Islet of Langerhans (tissue), 1 donor: ENCODE measurements around the gene FNDC11.
"Not testable (repeated sequence)": the region's sequence is repeated elsewhere in the genome, so short reads cannot be mapped to it uniquely, and the experiment has no call there.

ENCODE experiments used
- FAIRE-seq: peaks from one replicate; lab custom pipeline; 2011; peaks lifted over from hg19 to GRCh38; lab: Jason Lieb, UNC

The FNDC11 gene

GRCh38 chr20:63599396-63600050 is 45.6 kb downstream of the FNDC11 start:
- no peak for FAIRE-seq

- not testable (repeated sequence) for FAIRE-seq
Observed at GRCh38 chr20:63601679-63602078, 47.7 kb downstream of the FNDC11 start.

GRCh38 chr20:63602321-63602720 is 48.4 kb downstream of the FNDC11 start:
- no peak for FAIRE-seq
